ENCODE data around the gene C1QTNF9. TPM values are rescaled to one million over a fixed set of nuclear protein-coding genes. Genes with fewer than 3 reads are reported as not detected.

The C1QTNF9 gene
- total RNA-seq, 1 donor from 2014 or later = not detected

DNA sequence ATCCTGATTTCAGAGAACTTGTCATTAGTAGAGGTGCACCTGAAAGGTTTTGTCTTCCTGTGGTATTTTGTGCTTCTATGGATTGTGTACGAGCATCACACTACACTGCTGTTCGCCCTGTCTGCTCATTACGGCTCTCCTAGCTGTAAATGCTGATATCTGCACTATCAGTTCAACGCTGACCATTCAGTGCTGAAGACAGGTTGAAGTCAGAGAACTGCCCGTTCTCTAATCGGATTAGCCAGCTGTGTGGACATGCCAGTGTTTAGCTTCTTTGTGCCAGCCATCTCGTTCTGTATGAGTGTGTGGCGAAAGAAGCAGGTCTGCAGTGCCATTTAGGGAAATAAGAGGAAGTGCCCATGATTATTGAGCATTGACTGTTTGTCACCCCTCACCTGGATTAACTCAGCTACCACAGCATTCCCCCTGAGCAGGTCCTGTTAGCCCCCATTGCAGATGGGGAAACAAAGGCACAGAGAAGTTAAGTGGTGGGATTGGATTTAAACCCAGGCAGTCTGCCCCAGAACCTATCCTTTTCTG is 21.6 kb upstream of the C1QTNF9 start:
- peaks cover 4% of the 10 kb centered on the region for H3K36me3 Mint-ChIP-seq (ENCODE audit: unreplicated experiment)
- DNase-seq = no peak
- peaks cover 3% of the 10 kb centered on the region for H3K27me3 Mint-ChIP-seq (ENCODE audit: unreplicated experiment)
- TF ChIP-seq, protein P1, sequence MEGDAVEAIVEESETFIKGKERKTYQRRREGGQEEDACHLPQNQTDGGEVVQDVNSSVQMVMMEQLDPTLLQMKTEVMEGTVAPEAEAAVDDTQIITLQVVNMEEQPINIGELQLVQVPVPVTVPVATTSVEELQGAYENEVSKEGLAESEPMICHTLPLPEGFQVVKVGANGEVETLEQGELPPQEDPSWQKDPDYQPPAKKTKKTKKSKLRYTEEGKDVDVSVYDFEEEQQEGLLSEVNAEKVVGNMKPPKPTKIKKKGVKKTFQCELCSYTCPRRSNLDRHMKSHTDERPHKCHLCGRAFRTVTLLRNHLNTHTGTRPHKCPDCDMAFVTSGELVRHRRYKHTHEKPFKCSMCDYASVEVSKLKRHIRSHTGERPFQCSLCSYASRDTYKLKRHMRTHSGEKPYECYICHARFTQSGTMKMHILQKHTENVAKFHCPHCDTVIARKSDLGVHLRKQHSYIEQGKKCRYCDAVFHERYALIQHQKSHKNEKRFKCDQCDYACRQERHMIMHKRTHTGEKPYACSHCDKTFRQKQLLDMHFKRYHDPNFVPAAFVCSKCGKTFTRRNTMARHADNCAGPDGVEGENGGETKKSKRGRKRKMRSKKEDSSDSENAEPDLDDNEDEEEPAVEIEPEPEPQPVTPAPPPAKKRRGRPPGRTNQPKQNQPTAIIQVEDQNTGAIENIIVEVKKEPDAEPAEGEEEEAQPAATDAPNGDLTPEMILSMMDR (IDR thresholded peaks at IDR 0.05; ENCODE audit: partially characterized antibody, unreplicated experiment) = no peak
- no peaks in the 10 kb centered on the region for H3K9me3 Mint-ChIP-seq (ENCODE audit: unreplicated experiment)
- H3K4me1 Mint-ChIP-seq (ENCODE audit: low read depth, unreplicated experiment) = no peaks in the 10 kb centered on the region
- H3K4me3 Mint-ChIP-seq (ENCODE audit: unreplicated experiment) = no peak overlapping the region
- no peak overlapping the region for H3K27ac Mint-ChIP-seq (ENCODE audit: unreplicated experiment)

DNA sequence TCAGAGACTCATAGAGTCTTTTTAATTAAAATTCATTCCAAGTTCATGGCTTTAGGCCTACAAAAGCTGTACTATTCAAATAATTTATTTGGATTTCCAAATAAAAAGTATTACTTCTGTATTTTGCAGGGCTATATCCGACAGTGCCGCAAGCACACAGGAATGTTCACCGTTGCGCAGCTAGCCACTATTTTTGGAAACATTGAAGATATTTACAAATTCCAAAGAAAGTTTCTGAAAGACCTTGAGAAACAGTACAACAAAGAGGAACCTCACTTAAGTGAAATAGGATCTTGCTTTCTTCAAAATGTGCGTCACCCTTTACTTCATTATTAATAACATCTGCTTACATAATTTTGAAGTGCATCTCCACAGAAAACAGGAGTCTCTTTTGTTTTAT is 20.5 kb upstream of the C1QTNF9 start:
- DNase-seq = no peak
- peaks cover 4% of the 10 kb centered on the region for H3K36me3 Mint-ChIP-seq (ENCODE audit: unreplicated experiment)
- TF ChIP-seq, protein P1 (IDR thresholded peaks at IDR 0.05; ENCODE audit: partially characterized antibody, unreplicated experiment) = no peak
- H3K9me3 Mint-ChIP-seq (ENCODE audit: unreplicated experiment) = no peaks in the 10 kb centered on the region
- H3K27ac Mint-ChIP-seq (ENCODE audit: unreplicated experiment) = no peak overlapping the region
- no peaks in the 10 kb centered on the region for H3K4me1 Mint-ChIP-seq (ENCODE audit: low read depth, unreplicated experiment)
- peaks cover 3% of the 10 kb centered on the region for H3K27me3 Mint-ChIP-seq (ENCODE audit: unreplicated experiment)
- no peak overlapping the region for H3K4me3 Mint-ChIP-seq (ENCODE audit: unreplicated experiment)

DNA sequence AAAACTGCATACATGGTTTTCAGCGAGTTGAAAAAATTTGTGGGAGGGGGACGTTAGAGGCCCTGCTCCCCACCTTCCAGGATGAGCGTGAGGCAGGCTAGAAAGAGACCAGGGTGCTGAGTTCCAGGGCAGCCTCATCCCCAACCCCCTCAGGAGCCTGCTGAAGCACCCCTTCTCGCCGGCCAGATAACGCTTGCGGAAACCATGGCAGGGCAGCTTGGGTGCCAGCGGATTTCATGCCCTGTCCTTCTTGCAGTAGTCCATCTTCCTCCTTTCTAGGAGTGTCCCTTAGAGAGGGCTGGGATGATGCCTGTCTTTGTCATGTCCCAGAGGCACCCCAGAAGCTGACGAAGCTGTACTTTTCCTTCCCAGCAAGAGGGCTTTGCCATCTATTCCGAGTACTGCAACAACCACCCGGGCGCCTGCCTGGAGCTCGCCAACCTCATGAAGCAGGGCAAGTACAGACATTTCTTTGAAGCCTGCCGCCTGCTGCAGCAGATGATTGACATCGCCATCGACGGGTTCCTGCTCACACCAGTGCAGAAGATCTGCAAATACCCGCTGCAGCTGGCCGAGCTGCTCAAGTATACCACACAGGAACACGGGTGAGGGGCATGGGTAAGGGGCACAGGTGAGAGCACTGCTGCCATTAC is 19.0 kb upstream of the C1QTNF9 start:
- no peaks in the 10 kb centered on the region for H3K9me3 Mint-ChIP-seq (ENCODE audit: unreplicated experiment)
- peaks cover 4% of the 10 kb centered on the region for H3K36me3 Mint-ChIP-seq (ENCODE audit: unreplicated experiment)
- TF ChIP-seq, protein P1 (IDR thresholded peaks at IDR 0.05; ENCODE audit: partially characterized antibody, unreplicated experiment) = no peak
- no peak for DNase-seq
- H3K27me3 Mint-ChIP-seq (ENCODE audit: unreplicated experiment) = peaks cover 3% of the 10 kb centered on the region
- H3K27ac Mint-ChIP-seq (ENCODE audit: unreplicated experiment) = no peak overlapping the region
- no peaks in the 10 kb centered on the region for H3K4me1 Mint-ChIP-seq (ENCODE audit: low read depth, unreplicated experiment)
- no peak overlapping the region for H3K4me3 Mint-ChIP-seq (ENCODE audit: unreplicated experiment)

DNA sequence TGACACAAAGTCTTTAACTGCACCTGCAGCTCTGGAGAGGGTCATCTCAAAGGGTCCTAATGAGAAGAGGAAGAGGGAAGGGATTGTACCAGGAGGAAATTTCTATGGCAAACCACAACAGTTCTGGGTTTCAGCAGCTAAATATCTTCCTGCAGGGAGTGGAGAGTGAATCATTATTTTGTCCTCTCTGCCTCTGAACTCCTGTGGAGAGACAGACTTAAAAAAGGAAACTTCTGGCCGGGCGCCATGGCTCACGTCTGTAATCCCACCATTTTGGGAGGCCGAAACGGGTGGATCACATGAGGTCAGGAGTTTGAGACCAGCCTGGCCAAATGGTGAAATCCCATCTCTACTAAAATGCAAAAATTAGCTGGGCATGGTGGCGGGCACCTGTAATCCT is 16.9 kb upstream of the C1QTNF9 start:
- Mint-ChIP-seq H3K36me3 (ENCODE audit: unreplicated experiment) (peaks cover 4% of the 10 kb centered on the region), H3K4me1 (ENCODE audit: low read depth, unreplicated experiment) (no peaks in the 10 kb centered on the region), H3K27me3 (ENCODE audit: unreplicated experiment) (no peaks in the 10 kb centered on the region), H3K27ac (ENCODE audit: unreplicated experiment) (no peak overlapping the region), H3K4me3 (ENCODE audit: unreplicated experiment) (no peak overlapping the region), H3K9me3 (ENCODE audit: unreplicated experiment) (peaks cover 2% of the 10 kb centered on the region)
- no peak for DNase-seq
- TF ChIP-seq, protein P1 (IDR thresholded peaks at IDR 0.05; ENCODE audit: partially characterized antibody, unreplicated experiment) = no peak

DNA sequence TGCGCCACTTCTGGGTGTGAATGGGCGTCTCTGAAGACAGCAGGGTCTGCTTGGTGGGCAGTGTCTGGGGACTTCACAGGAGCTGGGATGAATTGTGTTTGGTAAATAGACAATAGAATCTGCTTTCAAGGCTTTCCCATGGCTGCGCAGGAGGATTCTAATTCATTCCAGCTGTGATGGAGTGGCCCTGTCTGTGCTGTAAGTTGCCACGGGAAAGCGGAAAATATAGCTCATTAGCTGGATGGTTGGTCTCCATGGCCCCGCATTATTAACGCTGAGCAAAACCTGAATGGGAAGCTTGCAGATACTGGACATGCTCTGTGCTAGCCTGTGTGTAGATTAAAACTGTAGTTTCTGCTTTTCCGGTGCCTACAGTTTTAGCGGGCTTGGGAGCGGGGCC is 15.6 kb upstream of the C1QTNF9 start:
- Mint-ChIP-seq H3K27ac (ENCODE audit: unreplicated experiment) (no peak overlapping the region), H3K4me3 (ENCODE audit: unreplicated experiment) (no peak overlapping the region), H3K27me3 (ENCODE audit: unreplicated experiment) (peaks cover 2% of the 10 kb centered on the region), H3K4me1 (ENCODE audit: low read depth, unreplicated experiment) (no peaks in the 10 kb centered on the region), H3K36me3 (ENCODE audit: unreplicated experiment) (peaks cover 4% of the 10 kb centered on the region), H3K9me3 (ENCODE audit: unreplicated experiment) (peaks cover 2% of the 10 kb centered on the region)
- no peak for DNase-seq
- TF ChIP-seq, protein P1 (IDR thresholded peaks at IDR 0.05; ENCODE audit: partially characterized antibody, unreplicated experiment) = no peak
